ENCODE data around the gene SLC6A11. TPM values are rescaled to one million over a fixed set of nuclear protein-coding genes. Genes with fewer than 3 reads are reported as not detected.

Gene SLC6A11
- total and polyA plus RNA-seq, 2 donors (not counting 3 experiments of a cell fraction or from before 2014, with no cell fraction given): not detected

- Histone ChIP-seq H3K79me2 (ENCODE audit: control insufficient read depth, insufficient read depth, low read length) (no peaks in the 10 kb centered on the region), H3K9ac (replicated peaks; ENCODE audit: extremely low read depth, insufficient read depth, low read length) (no peak overlapping the region), H3K27me3 (ENCODE audit: control insufficient read depth in 2 of 2, insufficient read depth in 2 of 2, low read length in 2 of 2) (peaks cover 0 to 11% of the 10 kb centered on the region in 2 experiments), H3K4me1 (ENCODE audit: control insufficient read depth, extremely low read depth, insufficient read depth, low read length) (no peaks in the 10 kb centered on the region), H3K4me2 (ENCODE audit: insufficient read depth, low read length) (no peak overlapping the region), H3K27ac (ENCODE audit: insufficient read depth, low read depth, low read length) (no peak overlapping the region), H3K9me1 (replicated peaks; ENCODE audit: control insufficient read depth, extremely low read depth, insufficient read depth, low read length) (no peaks in the 10 kb centered on the region), H2AFZ (ENCODE audit: low read depth, low read length) (no peak overlapping the region), H3K9me3 (replicated peaks; ENCODE audit: control insufficient read depth, insufficient read depth, low read length) (no peaks in the 10 kb centered on the region), H3K36me3 (ENCODE audit: control insufficient read depth in 2 of 2, extremely low read depth in 1 of 2, insufficient read depth in 2 of 2, low read length in 2 of 2) (no peaks in the 10 kb centered on the region), H3K4me3 (replicated peaks in 1 of 3; ENCODE audit: insufficient read depth in 1 of 3, low read depth in 1 of 3, low read length in 3 of 3) (no peak overlapping the region), H4K20me1 (replicated peaks; ENCODE audit: control insufficient read depth, extremely low read depth, insufficient read depth, low read length) (no peaks in the 10 kb centered on the region)
- CTCF ChIA-PET: no interaction called here
- dilution Hi-C loops (cut with MboI; ENCODE audit: extremely low pct_ligation_motif_present, low sequenced_read_pairs) (no loop called here), intact Hi-C loops (cut with micrococcal nuclease) (no loop called here)
- TF ChIP-seq MAX (IDR thresholded peaks at IDR 0.05; ENCODE audit: insufficient read depth, insufficient read length): no peak
- POLR2A ChIA-PET: no interaction called here
- no peak for DNase-seq (ENCODE audit: low read depth, low spot score)
- FAIRE-seq: no peak
- no TSS peak for BruUV-seq (replicated peaks)
Observed at GRCh38 chr3:10816863-10817253, 830 bp downstream of the SLC6A11 start.

- TF ChIP-seq JUN (IDR thresholded peaks at IDR 0.05; ENCODE audit: borderline replicate concordance, insufficient read depth, insufficient read length, low read depth) (no peak), MYC (IDR thresholded peaks at IDR 0.05; ENCODE audit: low read depth, low read length) (no peak), GATA2 (IDR thresholded peaks at IDR 0.05; ENCODE audit: insufficient read depth, insufficient read length, low read depth, low read length) (no peak), CTCF (IDR thresholded peaks at IDR 0.05; ENCODE audit: extremely low read depth in 1 of 2, insufficient read depth in 1 of 2, low read depth in 1 of 2, low read length in 2 of 2) (no peak), FOS (IDR thresholded peaks at IDR 0.05; ENCODE audit: borderline replicate concordance, insufficient read depth, low read length) (no peak), MAX (IDR thresholded peaks at IDR 0.05; ENCODE audit: insufficient read depth, insufficient read length) (no peak), POLR2AphosphoS5 (IDR thresholded peaks at IDR 0.05; ENCODE audit: insufficient read depth, low read depth, low read length) (no peak), EZH2 (IDR thresholded peaks at IDR 0.05; ENCODE audit: borderline replicate concordance, low read depth, low read length, severe bottlenecking) (no peak), POLR2A (IDR thresholded peaks at IDR 0.05; ENCODE audit: low read depth, low read length) (no peak)
- no TSS peak for BruUV-seq (replicated peaks)
- no peak for DNase-seq (ENCODE audit: low read depth, low spot score)
- H3K9me3 ChIP-seq (replicated peaks; ENCODE audit: control insufficient read depth, insufficient read depth, low read length): no peaks in the 10 kb centered on the region
- ChIA-PET CTCF (no interaction called here), POLR2A (no interaction called here)
- H3K27ac ChIP-seq (ENCODE audit: insufficient read depth, low read depth, low read length): no peak overlapping the region
- intact Hi-C loops (cut with micrococcal nuclease) (no loop called here), dilution Hi-C loops (cut with MboI; ENCODE audit: extremely low pct_ligation_motif_present, low sequenced_read_pairs) (no loop called here)
- H4K20me1 ChIP-seq (replicated peaks; ENCODE audit: control insufficient read depth, extremely low read depth, insufficient read depth, low read length): no peaks in the 10 kb centered on the region
- no peak overlapping the region for H2AFZ ChIP-seq (ENCODE audit: low read depth, low read length)
- H3K4me1 ChIP-seq (ENCODE audit: control insufficient read depth, extremely low read depth, insufficient read depth, low read length): no peaks in the 10 kb centered on the region
- no peaks in the 10 kb centered on the region for H3K79me2 ChIP-seq (ENCODE audit: control insufficient read depth, insufficient read depth, low read length)
- H3K9ac ChIP-seq (replicated peaks; ENCODE audit: extremely low read depth, insufficient read depth, low read length): no peak overlapping the region
- no peak for FAIRE-seq
- peaks cover 2 to 11% of the 10 kb centered on the region in 2 experiments for H3K27me3 ChIP-seq (ENCODE audit: control insufficient read depth in 2 of 2, insufficient read depth in 2 of 2, low read length in 2 of 2)
- H3K4me3 ChIP-seq (replicated peaks in 1 of 3; ENCODE audit: insufficient read depth in 1 of 3, low read depth in 1 of 3, low read length in 3 of 3): no peak overlapping the region
- H3K9me1 ChIP-seq (replicated peaks; ENCODE audit: control insufficient read depth, extremely low read depth, insufficient read depth, low read length): no peaks in the 10 kb centered on the region
- no peak overlapping the region for H3K4me2 ChIP-seq (ENCODE audit: insufficient read depth, low read length)
- H3K36me3 ChIP-seq (ENCODE audit: control insufficient read depth in 2 of 2, extremely low read depth in 1 of 2, insufficient read depth in 2 of 2, low read length in 2 of 2): no peaks in the 10 kb centered on the region
Observed at GRCh38 chr3:10817506-10817905, 1.5 kb downstream of the SLC6A11 start.
